Omental fat pad (tissue), 4 donors: ENCODE measurements around the gene PLEKHN1. TPM values are rescaled to one million over a fixed set of nuclear protein-coding genes. Genes with fewer than 3 reads are reported as not detected.
A peak's percentile ranks its signal among the peaks of the same experiment; 100 is the strongest.

ENCODE experiments used
- ATAC-seq: fragments of 150-250 bp; one replicate; pipeline ENCODE4 v1.9.1; 2016; ENCODE audit warnings: mild to moderate bottlenecking, moderate library complexity; ENCODE audit not compliant: low FRiP score
- DNase-seq: peaks from one replicate; pipeline ENCODE4 v3.0.0-alpha.2; 2019; ENCODE audit warnings: low spot score
- CTCF ChIP-seq, 3 donors: fragments of 450-650 bp; IDR thresholded peaks; one replicate each; pipeline ENCODE4 v1.5.1; 2016 to 2017; ENCODE audit warnings: antibody characterized with exemption in 3 of 3, mild to moderate bottlenecking in 3 of 3, moderate library complexity in 2 of 3
- total RNA-seq, 4 donors: library from RNA; depleted of rRNA; stranded (reverse); fragments of >200 nt; gene quantifications; one replicate each; pipeline ENCODE4 v1.1.0, GENCODE V29; 2016

The PLEKHN1 gene
- total RNA-seq, 4 donors from 2014 or later = 0.19 to 0.48 (median 0.25) TPM; not detected in 1

- ATAC-seq = no peak
- DNase-seq = no peak
- no peak for TF ChIP-seq CTCF (IDR thresholded peaks at IDR 0.05)
Observed at GRCh38 chr1:920010-920409, 46.3 kb upstream of the PLEKHN1 start.

GRCh38 chr1:920521-920920 is 45.8 kb upstream of the PLEKHN1 start:
- no peak for ATAC-seq
- no peak for TF ChIP-seq CTCF (IDR thresholded peaks at IDR 0.05)
- no peak for DNase-seq

- no peak for DNase-seq
- TF ChIP-seq CTCF (IDR thresholded peaks at IDR 0.05) = no peak
- no peak for ATAC-seq
Observed at GRCh38 chr1:921011-921837, 45.1 kb upstream of the PLEKHN1 start.

- peak; percentile 51 for DNase-seq
- peak; percentile 56 for ATAC-seq
- no peak for TF ChIP-seq CTCF (IDR thresholded peaks at IDR 0.05)
Observed at GRCh38 chr1:923131-923990, 42.9 kb upstream of the PLEKHN1 start, which contains the start of gene SAMD11. Gene SAMD11, plus strand, starts transcription at chr1:923923. Its CDS starts 509 bp downstream, at chr1:924432.

GRCh38 chr1:923991-924655 is 42.2 kb upstream of the PLEKHN1 start:
- DNase-seq (no peak), ATAC-seq (no peak)
- TF ChIP-seq CTCF (IDR thresholded peaks at IDR 0.05) = no peak

GRCh38 chr1:924656-925560 is 41.4 kb upstream of the PLEKHN1 start:
- TF ChIP-seq CTCF (IDR thresholded peaks at IDR 0.05) = no peak
- no peak for ATAC-seq
- DNase-seq = no peak
